GM12874 (cell line): Measurements from ENCODE around the gene NCOA5.

Experiments used
- TF ChIP-seq, protein P1 (sequence below): IDR thresholded peaks from 2 replicates; pipeline ENCODE4 v1.5.1; 2011; ENCODE audit warnings: low read depth, mild to moderate bottlenecking, control low read depth, low read length, moderate library complexity; ENCODE audit not compliant: insufficient read depth

The NCOA5 gene

DNA sequence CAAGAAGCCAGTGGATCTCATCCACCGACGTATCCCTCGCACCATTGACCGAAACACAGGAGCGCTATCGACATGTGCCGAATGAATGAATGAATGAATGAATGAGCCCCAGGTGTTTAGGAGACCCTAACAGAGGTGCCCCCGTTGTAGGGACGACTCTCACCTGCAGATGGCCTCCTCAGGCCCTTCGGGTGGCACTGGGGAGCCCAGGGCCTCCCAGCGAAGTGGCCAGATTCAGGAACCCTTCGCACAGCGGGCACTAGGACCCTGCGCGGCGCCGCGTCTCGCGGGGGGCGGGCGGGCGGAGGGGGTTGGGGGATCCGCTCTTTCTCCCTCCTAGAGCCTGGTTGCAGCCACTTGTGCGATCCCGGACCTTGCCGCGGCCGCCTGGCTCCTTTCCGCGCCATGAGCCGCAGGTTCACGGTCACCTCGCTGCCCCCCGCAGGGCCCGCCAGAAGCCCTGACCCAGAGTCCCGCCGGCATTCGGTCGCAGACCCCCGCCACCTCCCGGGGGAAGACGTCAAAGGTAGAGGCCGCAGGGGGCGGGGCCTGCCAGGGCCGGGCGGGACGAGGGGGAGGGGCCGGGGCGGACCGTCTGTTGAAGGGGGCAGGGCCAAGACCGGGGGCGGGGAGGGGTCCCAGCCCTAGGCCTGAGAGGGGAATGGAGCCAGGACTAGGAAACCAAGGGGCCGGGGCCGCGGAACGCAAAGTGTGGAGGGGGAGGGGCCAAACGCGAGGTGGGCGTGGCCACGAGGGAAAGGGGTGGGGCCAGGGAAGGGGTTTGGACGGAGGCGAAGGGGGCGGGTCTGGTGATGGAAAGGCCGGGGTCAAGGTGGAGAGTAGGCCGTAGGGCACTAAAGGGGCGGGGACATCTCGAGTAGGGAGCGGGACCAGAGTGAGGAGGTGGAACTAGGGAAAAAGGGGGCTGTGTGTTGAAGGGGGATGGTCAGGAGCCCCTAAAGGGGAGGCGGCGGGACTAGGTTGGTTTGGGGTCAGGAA is 68.1 kb downstream of the NCOA5 start:
- TF ChIP-seq, protein P1, sequence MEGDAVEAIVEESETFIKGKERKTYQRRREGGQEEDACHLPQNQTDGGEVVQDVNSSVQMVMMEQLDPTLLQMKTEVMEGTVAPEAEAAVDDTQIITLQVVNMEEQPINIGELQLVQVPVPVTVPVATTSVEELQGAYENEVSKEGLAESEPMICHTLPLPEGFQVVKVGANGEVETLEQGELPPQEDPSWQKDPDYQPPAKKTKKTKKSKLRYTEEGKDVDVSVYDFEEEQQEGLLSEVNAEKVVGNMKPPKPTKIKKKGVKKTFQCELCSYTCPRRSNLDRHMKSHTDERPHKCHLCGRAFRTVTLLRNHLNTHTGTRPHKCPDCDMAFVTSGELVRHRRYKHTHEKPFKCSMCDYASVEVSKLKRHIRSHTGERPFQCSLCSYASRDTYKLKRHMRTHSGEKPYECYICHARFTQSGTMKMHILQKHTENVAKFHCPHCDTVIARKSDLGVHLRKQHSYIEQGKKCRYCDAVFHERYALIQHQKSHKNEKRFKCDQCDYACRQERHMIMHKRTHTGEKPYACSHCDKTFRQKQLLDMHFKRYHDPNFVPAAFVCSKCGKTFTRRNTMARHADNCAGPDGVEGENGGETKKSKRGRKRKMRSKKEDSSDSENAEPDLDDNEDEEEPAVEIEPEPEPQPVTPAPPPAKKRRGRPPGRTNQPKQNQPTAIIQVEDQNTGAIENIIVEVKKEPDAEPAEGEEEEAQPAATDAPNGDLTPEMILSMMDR: 0 out of 2 replicates have a peak, but pooled peaks have one; percentile 16

GRCh38 chr20:46020555-46020954 is 69.2 kb downstream of the NCOA5 start:
- TF ChIP-seq, protein P1: no peak

GRCh38 chr20:46018611-46019010 is 71.2 kb downstream of the NCOA5 start:
- TF ChIP-seq, protein P1: no peak

DNA sequence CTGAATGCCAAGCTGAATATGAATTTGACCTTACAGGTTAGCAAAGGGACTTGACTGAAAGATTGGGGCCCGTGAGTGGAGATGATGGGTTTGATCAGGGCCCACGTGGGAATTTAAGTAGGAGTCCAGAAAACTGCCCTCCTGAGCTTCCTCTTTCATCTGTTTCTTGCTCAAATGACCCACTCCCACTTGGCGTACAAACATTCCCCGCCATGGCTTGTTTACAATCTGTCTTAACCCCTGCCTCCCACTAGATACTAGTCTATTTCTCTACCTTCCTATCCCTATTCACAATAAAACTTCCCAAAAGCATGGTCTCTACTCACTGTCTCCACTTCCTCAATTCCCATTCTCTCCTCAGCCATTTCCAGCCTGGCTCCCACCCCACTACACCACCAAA is 71.7 kb downstream of the NCOA5 start:
- TF ChIP-seq, protein P1: no peak

DNA sequence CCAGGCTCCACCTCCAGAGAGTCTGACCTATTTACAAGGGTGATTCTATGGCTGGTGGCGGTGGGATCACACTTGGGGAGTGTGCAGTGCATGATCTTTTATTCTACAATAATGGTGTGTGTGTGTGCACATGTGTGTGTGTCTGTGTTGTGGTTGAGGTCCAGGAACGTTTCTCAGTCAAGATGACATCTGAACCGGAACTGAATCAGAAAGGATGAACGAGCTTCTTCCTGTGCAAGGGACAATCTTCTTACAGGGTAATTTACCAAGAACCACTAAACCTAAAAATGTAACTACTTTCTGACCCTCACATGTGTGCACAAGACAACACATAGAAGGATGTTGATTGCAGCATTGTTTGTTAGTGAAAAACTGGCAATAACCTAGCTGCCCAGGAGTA is 72.5 kb downstream of the NCOA5 start:
- TF ChIP-seq, protein P1: no peak

GRCh38 chr20:46014517-46015396 is 75.0 kb downstream of the NCOA5 start:
- TF ChIP-seq, protein P1: no peak
